NOMO-1 treated with dmso at 0.1 percent for 144 hours (cell line): ENCODE results near the gene NT5C3A.
"Not testable (repeated sequence)": the region's sequence is repeated elsewhere in the genome, so short reads cannot be mapped to it uniquely, and the experiment has no call there.

ENCODE experiments used
- DNase-seq: peaks from one replicate; lab custom pipeline; 2025; ENCODE audit not compliant: unreplicated experiment; lab: John Stamatoyannopoulos, UW

Gene NT5C3A

DNA sequence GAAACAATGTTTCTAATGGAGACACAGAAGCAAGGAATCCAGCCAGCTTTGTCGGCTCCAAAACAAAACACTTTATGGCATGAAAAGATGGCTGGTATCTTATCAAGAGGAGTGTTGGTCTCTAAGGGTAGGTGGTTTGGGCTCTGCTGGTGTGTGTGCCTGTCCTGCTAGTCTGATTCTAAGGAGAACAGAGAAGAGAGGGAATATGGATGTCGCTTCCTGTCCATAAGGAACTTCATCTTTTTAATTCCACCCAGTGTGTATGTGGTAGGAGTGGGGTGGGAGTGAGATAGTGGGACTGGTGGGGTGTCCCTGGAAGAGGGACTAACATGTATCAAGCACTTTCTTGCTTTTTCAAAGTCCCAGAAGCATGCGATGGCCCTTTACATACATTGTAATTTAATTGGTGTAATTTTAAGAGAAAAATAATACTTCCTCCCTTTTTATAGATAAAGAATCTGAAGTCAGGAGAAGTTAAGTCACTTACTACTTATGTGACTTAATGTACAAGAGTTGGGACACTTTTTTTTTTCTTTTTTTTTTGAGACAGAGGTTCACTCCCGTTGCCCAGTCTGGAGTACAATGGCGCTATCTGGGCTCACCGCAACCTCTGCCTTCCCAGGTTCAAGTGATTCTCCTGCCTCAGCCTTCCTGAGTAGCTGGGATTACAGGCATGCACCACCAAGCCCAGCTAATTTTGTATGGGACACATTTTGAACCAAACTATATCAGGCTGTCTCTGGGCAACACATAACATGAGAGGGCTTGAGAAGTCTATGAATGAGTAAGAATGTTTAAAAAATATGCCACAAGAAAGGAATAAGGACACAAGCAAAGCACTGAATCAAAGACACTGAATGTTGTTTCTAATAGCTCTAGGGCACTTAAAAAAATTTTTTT, 18.8 kb downstream of the NT5C3A start:
- no peak for DNase-seq

- DNase-seq: no peak
These were observed 20.7 kb downstream of the NT5C3A start for GRCh38 chr7:33041631-33042428.

DNA sequence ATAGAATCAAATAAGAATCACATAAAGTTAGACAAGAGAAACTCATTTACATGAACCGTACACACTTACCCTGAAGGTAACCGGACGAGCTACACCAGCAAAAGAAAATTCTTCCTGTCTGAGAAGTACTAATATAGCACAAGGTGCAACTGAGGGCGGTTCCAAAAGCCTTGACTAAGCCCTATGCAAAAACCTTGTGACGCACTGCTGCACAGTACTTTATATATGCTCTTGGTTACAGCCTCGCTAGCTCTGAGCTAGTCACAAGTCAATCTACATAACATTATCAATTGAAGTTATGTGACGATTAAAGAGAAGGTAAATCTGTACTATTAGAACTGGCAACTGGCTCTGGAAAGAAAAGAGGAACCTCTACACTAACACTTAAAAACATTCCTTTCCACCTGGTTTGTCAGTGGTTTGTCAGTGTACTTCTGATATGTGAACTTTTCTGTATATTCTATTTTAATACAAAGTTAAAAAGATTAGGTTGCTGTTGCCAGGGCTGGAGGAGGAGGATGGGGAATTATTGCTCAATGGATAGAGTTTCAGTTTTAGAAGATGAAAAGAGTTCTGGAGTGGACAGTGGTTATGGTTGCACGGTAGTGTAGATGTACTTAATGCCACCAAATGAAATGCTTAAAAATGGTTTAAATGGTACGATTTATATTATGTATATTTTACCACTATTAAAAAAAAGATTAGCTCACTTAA, 21.6 kb downstream of the NT5C3A start:
- DNase-seq: no peak

DNA sequence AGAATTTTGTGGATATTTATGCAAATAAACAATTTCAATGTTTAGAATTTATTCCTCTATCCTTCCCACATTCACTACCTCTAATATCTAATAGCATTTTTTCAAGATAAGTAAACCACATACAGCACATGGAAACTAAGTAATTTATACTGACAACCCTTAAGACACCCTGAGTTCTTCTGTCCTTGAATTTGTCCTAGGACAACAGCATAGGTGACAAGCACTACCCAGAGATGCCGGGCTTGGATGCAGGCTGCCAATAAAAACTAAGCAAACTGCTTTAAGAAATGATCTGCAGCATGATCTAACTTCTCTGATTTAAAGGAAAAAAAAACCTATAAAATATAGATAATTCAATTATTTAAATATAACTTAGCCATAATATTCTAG, 22.7 kb downstream of the NT5C3A start:
- no peak for DNase-seq

- peak; percentile 32 for DNase-seq
These were observed 23.2 kb downstream of the NT5C3A start for GRCh38 chr7:33039257-33039902.

GRCh38 chr7:33038639-33039038, 23.9 kb downstream of the NT5C3A start:
- DNase-seq: no peak

DNA sequence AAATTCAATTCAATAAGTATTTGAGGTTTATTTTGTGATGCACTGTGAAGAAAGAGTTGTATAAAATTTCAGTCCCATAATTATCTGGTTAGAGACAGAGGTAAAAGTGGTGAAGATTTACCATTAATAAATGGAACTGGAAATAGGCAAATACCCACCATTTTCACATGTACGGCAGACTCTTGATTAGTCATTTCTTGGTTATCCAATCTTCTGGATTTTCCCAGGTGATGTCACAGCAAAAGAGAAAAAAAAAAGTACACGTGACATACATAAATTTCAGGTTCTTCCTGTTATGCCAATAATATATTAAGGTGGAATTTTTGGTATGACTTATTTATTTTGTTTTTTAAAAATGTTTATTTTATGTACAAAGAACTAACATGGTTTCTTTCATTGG, 26.8 kb downstream of the NT5C3A start:
- DNase-seq: no peak

DNA sequence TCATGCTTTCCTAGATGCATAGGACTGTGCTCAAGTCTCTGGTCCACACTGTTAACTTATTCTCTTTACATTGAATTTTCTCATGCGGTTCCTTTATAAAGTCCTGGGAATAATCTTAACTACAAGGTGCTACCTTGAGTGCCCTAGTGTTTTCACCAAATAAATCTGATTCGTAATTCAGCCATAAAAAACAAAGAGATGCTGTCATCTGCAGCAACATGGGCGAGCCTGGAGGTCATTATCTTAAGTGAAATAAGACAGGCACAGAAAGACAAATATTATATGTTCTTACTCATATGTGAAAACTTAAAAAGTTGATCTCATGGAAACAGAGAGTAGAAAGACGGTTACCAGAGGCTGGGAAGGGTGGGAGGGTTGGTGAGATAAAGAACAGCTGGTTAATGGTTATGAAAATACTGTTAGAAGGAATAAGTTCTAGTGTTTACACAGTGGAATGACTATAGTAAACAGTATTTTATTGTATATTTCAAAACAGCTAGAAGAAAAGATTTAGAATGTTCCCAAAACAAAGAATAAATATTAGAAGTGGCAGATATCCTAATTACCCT, 38.3 kb downstream of the NT5C3A start:
- no peak for DNase-seq

DNA sequence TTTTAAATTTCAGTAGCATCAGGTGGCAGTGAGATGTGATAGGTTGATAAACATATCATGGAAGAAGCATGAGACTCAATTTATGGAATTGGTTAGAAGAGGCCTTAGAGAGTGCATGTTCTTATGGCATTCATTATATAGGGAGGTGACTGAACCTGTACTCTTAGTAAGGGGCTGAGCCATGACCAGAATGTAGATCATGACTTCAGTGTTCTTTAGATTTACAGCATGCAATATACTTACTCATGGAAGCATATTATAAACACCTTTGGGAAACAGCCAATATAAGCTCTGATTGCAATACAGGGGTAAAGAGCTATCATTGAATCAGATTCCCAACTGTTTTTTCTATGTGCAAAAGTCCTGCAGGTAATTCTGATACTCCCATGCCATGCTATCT, 50.2 kb downstream of the NT5C3A start:
- DNase-seq: no peak

DNA sequence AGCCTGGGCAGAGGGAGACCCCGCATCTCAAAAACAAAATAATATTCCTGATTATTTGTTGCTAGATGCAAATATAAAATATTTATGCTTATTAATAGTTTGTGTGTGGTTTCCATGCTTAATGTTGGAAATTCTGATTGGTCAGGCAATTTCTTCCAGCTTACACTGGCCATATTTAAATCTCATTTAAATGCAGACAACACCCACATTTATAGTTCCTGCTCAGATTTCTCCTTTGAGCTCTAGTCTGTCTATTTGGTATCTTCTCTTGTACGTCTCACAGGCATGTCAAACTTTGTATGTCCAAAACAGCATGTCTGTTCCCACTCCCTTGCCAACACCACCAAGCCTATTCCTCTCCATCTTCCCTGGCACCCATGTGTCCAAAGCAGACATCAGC, 52.8 kb downstream of the NT5C3A start:
- no peak for DNase-seq

- DNase-seq: not testable (repeated sequence)
These were observed 56.9 kb downstream of the NT5C3A start for GRCh38 chr7:33005690-33006089.

- not testable (repeated sequence) for DNase-seq
These were observed 57.4 kb downstream of the NT5C3A start for GRCh38 chr7:33005193-33005592.

DNA sequence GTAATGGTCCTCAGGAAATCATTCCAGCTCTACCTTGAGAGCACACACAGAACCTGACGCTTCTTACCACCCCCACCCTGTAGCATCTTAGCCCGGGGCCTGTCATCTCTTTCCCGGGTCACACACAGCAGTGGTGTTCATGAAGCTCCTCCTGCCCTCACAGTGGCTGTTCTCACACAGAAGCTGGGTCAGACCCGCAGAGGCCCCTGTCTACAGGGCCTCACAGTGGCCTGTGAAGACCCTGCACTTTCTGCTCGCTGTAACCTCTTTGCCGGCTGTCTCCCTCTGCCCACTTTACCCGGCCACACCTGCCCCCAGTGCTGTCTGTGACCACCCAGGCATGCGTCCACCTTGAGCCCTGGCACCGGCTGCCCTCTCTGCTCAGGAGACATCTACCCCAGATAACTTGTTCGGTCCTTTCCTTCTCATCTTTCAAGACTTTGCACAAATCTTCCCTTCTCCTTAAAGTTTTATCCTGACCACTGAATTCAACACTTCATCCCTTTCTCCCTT, 58.4 kb downstream of the NT5C3A start:
- not testable (repeated sequence) for DNase-seq

- DNase-seq: not testable (repeated sequence)
These were observed 59.5 kb downstream of the NT5C3A start for GRCh38 chr7:33003111-33003510.

- not testable (repeated sequence) for DNase-seq
These were observed 63.2 kb downstream of the NT5C3A start for GRCh38 chr7:32999380-32999779.

DNA sequence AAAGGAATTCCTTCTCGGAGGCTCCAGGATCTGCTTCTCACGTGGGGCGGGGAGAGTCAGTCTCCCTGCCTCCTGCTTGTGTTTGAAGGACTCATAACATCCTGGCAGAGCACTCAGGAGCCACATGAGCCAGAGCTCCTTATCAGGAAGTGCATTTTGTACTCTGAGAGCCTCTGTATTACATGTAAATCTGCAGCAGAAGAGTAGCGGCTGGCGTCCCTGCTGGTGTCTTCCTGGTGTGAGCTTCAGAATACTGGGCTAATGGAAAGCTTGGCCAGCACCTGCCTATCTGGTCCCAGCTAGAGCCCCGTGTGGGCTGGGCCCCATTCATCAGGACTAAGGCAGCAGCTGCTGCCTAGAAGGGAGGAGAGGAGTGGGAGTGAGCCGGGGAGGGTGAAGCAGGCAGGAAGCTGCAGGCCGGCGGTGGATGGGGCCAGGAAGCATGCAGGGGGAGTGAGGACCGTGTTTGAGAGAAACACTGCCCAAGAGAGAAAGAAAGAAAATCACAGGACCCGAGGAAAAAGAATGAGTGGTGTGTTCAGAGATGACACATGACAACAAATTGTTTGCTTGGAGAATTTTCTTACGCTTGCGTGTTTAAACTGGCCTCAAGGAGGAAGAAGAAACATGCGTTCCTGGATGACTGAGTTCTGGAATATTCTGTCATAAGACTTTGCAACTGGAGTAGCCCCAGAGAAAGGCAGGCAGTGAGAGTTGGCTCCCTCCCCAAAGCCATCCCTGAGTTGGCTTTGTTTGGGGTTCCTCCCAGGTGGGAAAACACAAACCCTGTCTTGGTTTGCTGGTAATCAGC, 64.0 kb downstream of the NT5C3A start:
- DNase-seq: not testable (repeated sequence)

DNA sequence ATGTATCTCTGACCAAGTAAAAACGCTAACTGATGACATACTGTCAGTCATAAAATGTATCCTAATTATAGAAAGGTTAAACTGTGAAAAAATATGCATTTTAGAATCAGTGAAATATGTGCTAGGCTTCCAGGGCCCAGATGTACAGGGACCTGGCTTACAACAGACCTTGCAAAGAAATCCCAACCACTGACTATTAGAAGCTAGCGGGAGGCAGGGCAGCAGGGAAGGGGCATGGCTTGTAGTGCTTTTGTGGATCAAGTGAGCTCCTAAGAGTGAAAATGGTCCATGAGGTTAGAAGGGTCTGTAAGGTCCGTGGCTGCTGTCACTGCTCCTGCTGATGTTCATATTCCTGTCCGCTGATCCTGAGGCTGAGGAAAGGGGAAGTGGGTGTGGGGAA, 64.6 kb downstream of the NT5C3A start:
- not testable (repeated sequence) for DNase-seq

GRCh38 chr7:32992750-32993149, 69.8 kb downstream of the NT5C3A start:
- not testable (repeated sequence) for DNase-seq

GRCh38 chr7:32991975-32992700, 70.4 kb downstream of the NT5C3A start:
- not testable (repeated sequence) for DNase-seq
